Jurkat, Clone E6-1 (cell line): ENCODE data around the gene F7.

Experiments used
- DNase-seq: peaks from one replicate; pipeline ENCODE4 v3.0.0-alpha.2; 2011; ENCODE audit warnings: low read depth, low spot score
- H3K4me3 ChIP-seq: 2 replicates; pipeline ENCODE4 v1.5.1; 2011; ENCODE audit warnings: mild to moderate bottlenecking, low read length, control low read depth, moderate library complexity

Gene F7

GRCh38 chr13:113145496-113145895, 39.9 kb downstream of the F7 start:
- no peak for DNase-seq
- no peak overlapping the region for H3K4me3 ChIP-seq

GRCh38 chr13:113145911-113146598, 40.5 kb downstream of the F7 start:
- H3K4me3 ChIP-seq: no peak overlapping the region

DNA sequence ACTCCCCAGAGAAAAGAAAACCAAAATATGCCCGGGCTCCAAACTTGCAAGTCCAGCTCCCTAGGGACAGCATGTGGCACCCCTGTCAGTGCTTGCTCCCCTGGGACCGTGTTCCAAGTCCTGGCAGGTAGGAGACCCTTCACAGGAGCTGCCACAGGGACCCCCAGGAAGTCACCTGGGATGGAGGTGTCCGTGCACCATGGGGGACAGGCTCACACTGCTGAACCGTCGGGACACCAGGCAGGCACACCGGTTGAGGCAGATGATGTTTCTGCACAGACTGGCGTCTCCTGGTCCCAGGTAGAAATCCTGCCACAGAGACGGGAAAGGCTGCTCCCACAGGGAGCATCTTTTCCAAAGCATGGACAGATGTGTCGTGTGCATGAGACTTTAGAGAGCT, 41.2 kb downstream of the F7 start:
- no peak overlapping the region for H3K4me3 ChIP-seq
- DNase-seq: no peak

More at GRCh38 chr13:113145911-113146598, 40.5 kb downstream of the F7 start:
- no peak for DNase-seq

- no peak for DNase-seq
- H3K4me3 ChIP-seq: no peak overlapping the region
Measured at GRCh38 chr13:113147206-113147605, 41.6 kb downstream of the F7 start.

DNA sequence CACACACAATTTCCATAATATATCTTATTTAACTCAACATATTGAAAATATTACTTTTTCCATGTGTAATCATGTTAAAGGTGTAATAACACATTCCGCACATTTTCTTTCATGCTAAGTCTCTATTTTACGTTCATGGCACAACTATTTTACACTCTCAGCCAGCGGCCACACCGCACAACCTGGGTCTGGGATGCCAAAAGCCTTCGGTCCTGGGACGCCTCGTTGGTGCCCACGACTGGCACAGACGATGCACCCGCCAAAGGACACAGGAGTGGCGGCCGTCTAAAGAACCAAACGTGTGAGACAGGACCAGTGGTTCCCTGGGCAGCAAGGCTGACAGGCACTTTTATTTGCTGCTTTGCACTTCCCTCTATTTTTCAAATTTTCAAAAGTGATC, 42.8 kb downstream of the F7 start:
- DNase-seq: no peak

DNA sequence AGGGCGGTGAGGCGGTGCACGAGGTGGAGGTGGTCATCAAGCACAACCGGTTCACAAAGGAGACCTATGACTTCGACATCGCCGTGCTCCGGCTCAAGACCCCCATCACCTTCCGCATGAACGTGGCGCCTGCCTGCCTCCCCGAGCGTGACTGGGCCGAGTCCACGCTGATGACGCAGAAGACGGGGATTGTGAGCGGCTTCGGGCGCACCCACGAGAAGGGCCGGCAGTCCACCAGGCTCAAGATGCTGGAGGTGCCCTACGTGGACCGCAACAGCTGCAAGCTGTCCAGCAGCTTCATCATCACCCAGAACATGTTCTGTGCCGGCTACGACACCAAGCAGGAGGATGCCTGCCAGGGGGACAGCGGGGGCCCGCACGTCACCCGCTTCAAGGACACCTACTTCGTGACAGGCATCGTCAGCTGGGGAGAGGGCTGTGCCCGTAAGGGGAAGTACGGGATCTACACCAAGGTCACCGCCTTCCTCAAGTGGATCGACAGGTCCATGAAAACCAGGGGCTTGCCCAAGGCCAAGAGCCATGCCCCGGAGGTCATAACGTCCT, 43.4 kb downstream of the F7 start:
- no peak for DNase-seq
- no peak overlapping the region for H3K4me3 ChIP-seq

More for the DNA sequence above, 42.8 kb downstream of the F7 start:
- no peak overlapping the region for H3K4me3 ChIP-seq

DNA sequence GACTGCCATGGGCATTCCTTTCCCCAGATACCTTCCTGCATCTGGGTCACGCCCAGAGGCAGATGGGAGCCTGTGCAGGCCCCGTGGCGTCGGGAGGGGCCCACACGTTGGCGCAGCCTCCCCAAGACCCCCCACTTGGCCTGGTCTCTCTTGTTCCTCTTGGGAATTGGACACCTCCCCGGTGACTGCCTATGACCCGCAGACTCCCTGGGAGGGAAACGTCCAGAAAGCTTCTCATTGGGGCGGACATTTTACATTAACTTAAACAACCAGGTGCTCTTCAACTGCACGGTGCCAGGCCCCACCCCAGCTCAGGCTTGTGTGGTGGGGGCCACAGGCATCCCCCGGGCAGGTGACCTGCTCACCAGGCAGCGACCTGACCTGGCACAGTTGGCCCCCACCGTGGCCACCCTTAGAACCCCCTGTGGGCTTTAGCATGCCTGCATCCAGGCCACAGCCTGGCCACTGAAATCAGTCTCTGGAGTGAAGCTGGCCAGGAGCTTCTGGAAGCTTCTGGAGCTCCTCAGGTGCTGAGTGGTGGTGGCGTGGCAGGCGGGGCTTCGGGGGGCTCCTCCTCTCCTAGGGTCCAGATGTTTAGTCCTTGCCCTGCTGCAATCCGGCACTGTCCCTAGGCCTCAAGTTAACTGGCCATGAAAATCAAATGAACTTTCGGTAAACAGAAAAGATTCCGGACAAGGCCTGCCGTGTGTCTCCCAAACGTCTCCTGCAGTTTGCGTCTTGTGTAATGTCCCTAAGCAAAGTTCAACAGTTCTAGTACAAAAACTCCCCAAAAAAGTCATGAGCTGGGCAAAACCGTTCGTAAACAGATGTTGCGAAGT, 44.3 kb downstream of the F7 start:
- H3K4me3 ChIP-seq: no peak overlapping the region
- no peak for DNase-seq

DNA sequence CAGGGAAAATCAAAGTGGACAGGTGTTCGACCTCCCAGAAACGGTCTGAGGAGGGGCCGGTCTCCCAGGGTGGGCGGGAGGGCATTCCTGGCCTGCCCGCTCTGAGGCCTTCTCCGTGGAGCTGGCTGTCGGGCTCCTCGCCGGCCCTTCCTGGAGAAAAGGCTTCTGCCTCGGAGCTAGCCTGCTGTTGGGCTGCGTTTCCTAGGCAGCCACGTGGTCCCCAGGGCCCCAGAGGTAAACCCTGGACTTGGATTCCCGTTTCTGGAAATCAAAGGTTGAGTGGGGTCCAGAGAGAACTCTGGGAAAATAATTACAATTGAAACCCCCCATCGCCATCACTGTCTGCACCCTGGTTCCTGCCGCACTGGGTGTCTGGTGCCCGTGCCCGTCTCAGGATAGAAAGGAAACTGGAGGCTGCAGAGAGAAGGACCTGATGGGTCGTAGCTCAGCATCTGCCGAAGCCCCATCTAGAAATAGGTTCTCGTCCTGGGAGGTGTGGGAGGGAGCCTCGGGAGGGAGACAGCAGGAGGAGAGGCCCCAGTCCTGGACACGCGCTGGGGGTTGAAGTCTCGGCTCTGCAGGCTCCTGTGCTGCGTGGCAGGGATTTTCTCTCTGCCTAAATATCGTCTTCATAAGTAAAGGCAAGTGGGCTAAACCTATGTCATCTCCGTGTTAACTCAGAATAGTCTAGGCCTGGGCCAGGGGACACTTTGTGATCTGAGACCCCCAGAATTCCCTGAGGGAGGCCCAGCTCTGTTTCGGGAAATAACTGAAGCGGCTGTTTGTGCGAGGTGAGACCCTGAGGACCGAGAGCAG, 45.2 kb downstream of the F7 start:
- no peak for DNase-seq
- no peak overlapping the region for H3K4me3 ChIP-seq

DNA sequence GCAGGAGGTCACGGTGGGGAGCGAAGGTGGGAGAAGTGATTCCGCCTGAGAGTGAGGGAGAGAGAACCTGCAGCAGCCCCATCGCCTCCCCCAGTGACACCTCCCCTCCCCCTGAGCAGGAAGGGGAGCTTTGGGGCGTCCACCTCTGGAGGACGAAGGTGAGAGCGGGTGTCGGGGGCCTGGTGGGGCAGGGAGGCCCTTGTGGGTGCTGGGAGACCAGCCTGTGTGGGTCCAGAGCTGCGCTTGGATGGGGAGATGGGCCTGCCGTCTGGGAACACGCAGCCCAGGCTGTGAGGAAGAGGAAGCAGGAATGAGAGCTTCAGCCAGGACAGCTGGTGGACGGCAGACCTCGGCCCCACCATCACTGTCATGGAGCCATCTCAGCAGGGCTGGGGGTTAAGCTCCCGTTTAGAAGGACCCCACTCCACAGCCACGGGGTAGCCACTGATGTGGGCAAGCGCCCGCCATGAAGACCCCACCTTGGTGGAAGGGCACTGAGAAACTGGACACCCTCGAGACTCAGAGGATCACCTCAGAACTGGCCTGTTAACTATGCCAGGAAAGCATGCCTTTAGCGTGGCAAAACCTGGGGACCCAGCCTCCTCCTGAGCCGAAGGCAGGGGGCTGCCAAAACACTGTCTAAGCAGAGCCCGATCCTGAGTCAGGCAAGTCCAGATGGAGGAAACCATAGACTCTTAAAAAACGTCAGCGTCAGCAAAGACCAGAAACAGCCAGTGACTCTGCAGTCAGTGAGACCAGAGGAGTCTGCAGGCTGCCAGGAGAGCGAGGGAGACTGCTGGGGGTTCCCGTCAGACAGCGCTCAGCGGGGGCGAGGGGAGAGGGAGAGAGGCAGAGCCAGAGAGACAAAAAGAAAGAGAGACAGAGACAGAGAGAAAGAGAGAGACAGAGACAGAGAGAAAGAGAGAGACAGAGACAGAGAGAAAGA, 46.4 kb downstream of the F7 start:
- H3K4me3 ChIP-seq: no peak overlapping the region
- no peak for DNase-seq

- no peak for DNase-seq
- H3K4me3 ChIP-seq: no peak overlapping the region
Measured at GRCh38 chr13:113152691-113152983, 47.0 kb downstream of the F7 start.

- peak overlapping the region; percentile 40 for H3K4me3 ChIP-seq
- no peak for DNase-seq
Measured at GRCh38 chr13:113152984-113153809, 47.6 kb downstream of the F7 start.

DNA sequence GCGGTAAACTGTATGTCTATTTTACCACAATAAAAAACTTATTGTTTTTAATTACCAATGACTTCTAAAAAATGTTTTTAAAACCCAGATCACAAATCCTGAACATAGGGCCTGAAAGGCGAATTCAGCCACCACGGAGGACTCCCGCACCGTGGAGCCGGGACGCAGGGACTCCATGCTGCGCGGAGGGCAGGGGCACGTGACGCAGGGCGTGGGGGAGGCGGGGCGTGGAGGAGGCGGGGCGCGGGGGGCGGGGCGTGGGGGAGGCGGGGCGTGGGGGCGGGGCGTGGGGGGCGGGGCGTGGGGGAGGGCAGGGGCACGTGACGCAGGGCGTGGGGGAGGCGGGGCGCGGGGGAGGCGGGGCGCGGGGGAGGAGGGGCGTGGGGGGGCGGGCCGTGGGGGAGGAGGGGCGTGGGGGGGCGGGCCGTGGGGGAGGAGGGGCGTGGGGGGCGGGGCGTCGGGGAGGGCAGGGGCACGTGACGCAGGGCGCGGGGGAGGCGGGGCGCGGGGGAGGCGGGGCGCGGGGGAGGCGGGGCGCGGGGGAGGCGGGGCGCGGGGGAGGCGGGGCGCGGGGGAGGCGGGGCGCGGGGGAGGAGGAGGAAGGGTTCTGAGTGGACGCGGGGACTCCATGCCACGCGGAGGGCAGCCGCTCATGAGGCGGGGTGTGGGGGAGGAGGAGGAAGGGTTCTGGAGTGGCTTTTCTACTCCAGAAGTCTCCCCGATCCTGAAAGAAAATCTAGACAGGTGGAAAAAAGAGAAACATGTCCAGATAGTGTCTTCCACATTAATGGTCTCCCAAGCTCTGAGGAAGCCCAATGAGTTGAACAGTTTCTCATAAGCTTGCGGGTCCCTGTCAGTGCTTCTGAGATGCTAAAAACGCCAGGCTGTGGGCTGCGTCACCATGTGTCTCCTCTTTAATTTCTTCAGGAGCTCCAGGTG, 48.5 kb downstream of the F7 start:
- H3K4me3 ChIP-seq: peak overlapping the region; percentile 40
- DNase-seq: peak; percentile 37

GRCh38 chr13:113155201-113155600, 49.6 kb downstream of the F7 start:
- H3K4me3 ChIP-seq: no peak overlapping the region
- no peak for DNase-seq

DNA sequence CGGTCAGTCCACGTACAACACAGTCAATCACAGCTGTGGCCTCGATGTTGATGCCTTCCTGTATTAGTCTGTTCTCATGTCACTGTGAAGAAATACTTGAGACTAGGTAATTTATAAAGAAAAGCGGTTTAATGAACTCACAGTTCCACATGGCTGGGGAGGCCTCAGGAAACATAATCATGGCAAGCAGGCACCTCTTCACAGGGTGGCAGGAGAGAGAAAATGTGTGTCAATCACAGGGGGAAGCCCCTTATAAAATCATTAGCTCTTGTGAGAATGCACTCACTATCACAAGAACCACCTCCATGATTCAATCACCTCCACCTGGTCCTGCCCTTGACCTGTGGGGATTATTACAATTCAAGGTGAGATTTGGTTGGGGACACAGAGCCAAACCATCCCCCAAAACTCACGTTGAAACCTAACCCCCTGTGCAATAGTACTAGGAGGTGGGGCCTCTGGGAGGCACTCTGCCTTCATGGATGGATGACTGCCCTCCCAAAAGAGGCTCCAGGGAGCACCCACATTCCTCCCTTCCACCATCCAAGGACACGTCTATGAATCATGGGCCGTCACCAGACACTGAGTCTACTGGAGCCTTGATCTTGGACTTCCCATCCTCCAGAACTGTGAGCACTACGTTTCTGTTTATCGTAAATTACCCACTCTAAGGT, 50.5 kb downstream of the F7 start:
- H3K4me3 ChIP-seq: no peak overlapping the region
- no peak for DNase-seq

DNA sequence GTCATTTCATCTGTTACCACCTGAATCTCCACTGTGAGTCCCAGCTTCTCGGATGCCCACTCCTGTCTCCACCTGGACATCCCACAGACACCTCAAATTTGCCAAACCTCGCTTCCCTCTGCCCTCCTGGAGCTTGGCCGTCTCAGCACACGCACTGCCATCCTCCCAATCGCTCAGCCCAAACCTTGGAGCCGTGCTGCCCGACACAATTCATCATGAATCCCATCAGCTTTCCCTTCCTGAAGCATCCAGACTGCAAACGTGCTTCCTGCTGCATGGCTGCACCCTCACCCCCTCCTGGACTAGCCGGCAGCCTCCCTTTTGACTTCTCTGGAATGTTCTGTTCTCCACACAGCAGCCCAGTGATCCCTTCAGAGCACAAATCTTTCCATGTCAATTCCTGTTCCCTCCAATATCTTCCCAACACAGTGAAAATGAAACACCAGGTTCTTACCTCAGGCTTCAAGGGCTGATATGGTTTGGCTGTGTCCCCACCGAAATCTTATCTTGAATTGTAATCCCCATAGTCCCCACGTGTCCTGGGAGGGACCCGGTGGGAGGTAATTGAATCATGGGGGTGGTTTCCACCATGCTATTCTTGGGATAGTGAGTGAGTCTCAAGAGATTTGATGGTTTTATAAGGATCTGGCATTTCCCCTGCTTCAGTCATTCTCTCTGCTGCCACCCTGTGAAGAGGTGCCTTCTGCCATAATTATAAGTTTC, 51.8 kb downstream of the F7 start:
- H3K4me3 ChIP-seq: no peak overlapping the region
- no peak for DNase-seq
